PC-3 (cell line): ENCODE measurements around the gene RNF157.

Experiments
- CTCF ChIP-seq: fragments of 300-600 bp; sonication (generic); conservative IDR thresholded peaks from 2 replicates; pipeline ENCODE4 v1.5.1; 2017; ENCODE audit warnings: antibody characterized with exemption, low read depth, mild to moderate bottlenecking, low read length
- EZH2 ChIP-seq: fragments of 300-600 bp; sonication (generic); IDR thresholded peaks from one replicate; pipeline ENCODE4 v1.6.1; 2017; ENCODE audit warnings: antibody characterized with exemption, mild to moderate bottlenecking, low read length; ENCODE audit not compliant: unreplicated experiment
- EZH2phosphoT487 ChIP-seq: fragments of 300-600 bp; sonication (generic); IDR thresholded peaks from 2 replicates; pipeline ENCODE4 v1.6.1; 2018; ENCODE audit warnings: mild to moderate bottlenecking, antibody characterized with exemption, low read length, borderline replicate concordance

DNA sequence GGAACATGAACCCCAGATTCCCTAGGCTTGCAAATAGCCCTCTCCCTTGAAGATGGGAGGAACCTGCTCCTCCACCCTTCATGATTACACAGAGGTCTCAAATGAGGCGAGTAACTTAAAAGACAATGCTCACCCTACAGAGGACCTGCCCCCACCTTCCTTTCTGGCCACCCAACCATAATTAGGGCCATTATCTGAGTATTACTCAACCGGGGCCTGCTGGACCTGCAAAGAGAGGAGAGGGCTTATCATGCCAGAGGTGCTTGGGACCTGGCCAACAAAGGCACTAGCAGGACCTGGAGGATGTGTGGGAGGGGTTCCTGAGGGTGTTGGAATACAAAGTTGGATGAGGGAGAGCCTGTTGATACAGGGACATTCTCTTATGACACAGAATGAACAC is 42.4 kb downstream of the RNF157 start:
- TF ChIP-seq CTCF (no peak), EZH2 (no peak), EZH2phosphoT487 (no peak)
